CD4-positive, alpha-beta T cell (primary cell): ENCODE measurements around the gene GSAP. TPM values are rescaled to one million over a fixed set of nuclear protein-coding genes. Genes with fewer than 3 reads are reported as not detected.

Experiments used
- ATAC-seq: fragments of 200-7000 bp; cut with Tn5 transposase; one replicate; pipeline ENCODE4 v1.10.0; 2022; ENCODE audit warnings: mild to moderate bottlenecking; ENCODE audit not compliant: poor library complexity
- CTCF ChIA-PET: fragments of 350-600 bp; sonication (Branson Sonifier 250); formaldehyde crosslinking; loops from one replicate; lab custom pipeline; 2021; ENCODE audit warnings: antibody characterized with exemption, inconsistent platforms; lab: Charles Lee
- POLR2A ChIA-PET: fragments of 350-600 bp; sonication (Branson Sonifier 250); formaldehyde crosslinking; loops from one replicate; lab custom pipeline; 2021; ENCODE audit warnings: antibody characterized with exemption, inconsistent platforms; lab: Charles Lee
- DNase-seq, 14 experiments: peaks; one replicate each; pipeline ENCODE4 v3.0.0-alpha.2; 2013 to 2020; ENCODE audit warnings: mixed read lengths in 2 of 14
- H3K27ac ChIP-seq, 2 donors: one replicate each; pipeline versions ENCODE4 v1.5.1 to v1.7.0; 2013; ENCODE audit warnings: low read length in 2 of 2, low read depth in 1 of 2, mild to moderate bottlenecking in 1 of 2
- H3K27me3 ChIP-seq, 2 experiments: 1 replicate in 1 of 2; 2 replicates in 1 of 2; pipeline versions ENCODE4 v1.6.1 to v1.7.0; 2013; ENCODE audit warnings: low read length in 2 of 2, control low read depth in 1 of 2, mild to moderate bottlenecking in 1 of 2, moderate library complexity in 1 of 2; ENCODE audit not compliant: insufficient read depth in 2 of 2, control insufficient read depth in 1 of 2
- H3K36me3 ChIP-seq: one replicate; pipeline ENCODE4 v1.6.1; 2013; ENCODE audit warnings: low read length, control low read depth; ENCODE audit not compliant: insufficient read depth
- H3K4me1 ChIP-seq: one replicate; pipeline ENCODE4 v1.6.1; 2013; ENCODE audit warnings: low read length, control low read depth; ENCODE audit not compliant: insufficient read depth
- H3K4me3 ChIP-seq: one replicate; pipeline ENCODE4 v1.5.1; 2013; ENCODE audit warnings: mild to moderate bottlenecking, low read length, moderate library complexity
- H3K9me3 ChIP-seq, 2 experiments: 1 replicate in 1 of 2; 2 replicates in 1 of 2; pipeline versions ENCODE4 v1.6.1 to v1.7.0; 2013; ENCODE audit warnings: low read length in 2 of 2, mild to moderate bottlenecking in 2 of 2, control low read depth in 1 of 2, moderate library complexity in 1 of 2; ENCODE audit not compliant: control insufficient read depth in 1 of 2, insufficient read depth in 1 of 2
- H3K27ac Mint-ChIP-seq: one replicate; pipeline ENCODE4 v1.8.0; 2020; ENCODE audit warnings: mixed read lengths
- H3K27me3 Mint-ChIP-seq: one replicate; pipeline ENCODE4 v1.8.0; 2021; ENCODE audit warnings: mixed read lengths
- H3K36me3 Mint-ChIP-seq: one replicate; pipeline ENCODE4 v1.8.0; 2021; ENCODE audit warnings: low read depth, mixed read lengths
- H3K4me1 Mint-ChIP-seq: one replicate; pipeline ENCODE4 v1.8.0; 2021; ENCODE audit warnings: low read depth, mixed read lengths
- H3K4me3 Mint-ChIP-seq: one replicate; pipeline ENCODE4 v1.8.0; 2020; ENCODE audit warnings: mild to moderate bottlenecking, mixed read lengths
- H3K9me3 Mint-ChIP-seq: one replicate; pipeline ENCODE4 v1.8.0; 2020; ENCODE audit warnings: mixed read lengths
- intact Hi-C, 2 experiments: fragments of 100-400 bp; cut with DNase I in 1 of 2; cut with micrococcal nuclease in 1 of 2; formaldehyde crosslinking; loops; one replicate each; pipeline versions ENCODE4 v1.15.1 to v1.9.0; 2023 to 2025; cut with DNase I, micrococcal nuclease
- total RNA-seq, 174 experiments: library from RNA in 2 of 174; stranded (reverse) in 2 of 174; gene quantifications; one replicate each; pipeline ENCODE4 v1.2.3 and lab custom pipeline; 2021 to 2026
- TF ChIP-seq, protein P1 (sequence below): fragments of 200-600 bp; IDR thresholded peaks from one replicate; pipeline ENCODE4 v1.8.0; 2022; ENCODE audit warnings: antibody characterized with exemption, mild to moderate bottlenecking

Gene GSAP
- total RNA-seq, 2 experiments from 2014 or later = 19.1 to 19.5 TPM

DNA sequence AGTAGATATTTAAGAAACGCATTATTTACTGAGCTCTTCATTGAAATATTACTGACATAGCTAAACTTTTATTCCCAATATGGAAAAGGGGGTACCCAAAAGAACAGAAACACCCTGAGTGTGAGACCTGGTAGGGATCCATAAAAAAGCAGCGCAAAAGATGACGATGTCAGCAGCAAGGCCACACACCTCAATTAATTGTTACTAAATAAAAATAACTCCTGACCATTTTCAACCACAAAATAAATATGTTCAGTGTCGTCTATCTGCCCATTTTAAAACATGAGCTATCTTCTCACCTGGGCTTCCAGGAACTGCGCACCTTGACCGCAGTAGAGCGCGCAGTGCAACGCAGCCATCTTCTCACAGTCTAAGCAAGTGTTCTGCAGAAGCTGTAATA is 61.2 kb downstream of the GSAP start:
- no peak overlapping the region for H3K4me3 ChIP-seq
- H3K27me3 ChIP-seq = no peaks in the 10 kb centered on the region
- H3K27ac ChIP-seq = no peak overlapping the region
- Mint-ChIP-seq H3K27ac (peak overlapping the region; percentile 86), H3K4me3 (peak overlapping the region; percentile 64), H3K9me3 (no peaks in the 10 kb centered on the region), H3K27me3 (no peaks in the 10 kb centered on the region), H3K36me3 (peaks cover 13% of the 10 kb centered on the region), H3K4me1 (peaks cover 58% of the 10 kb centered on the region)
- ChIA-PET CTCF (interaction anchor here (1.0 to 1.9 kb wide), 3 partner anchors 23 to 297 kb away, joined by 3 to 6 read pairs (median 4); no protein-coding TSS in a partner anchor), POLR2A (interaction anchor here (0.6 to 1.4 kb wide), 5 partner anchors 15 to 116 kb away, joined by 3 to 14 read pairs (median 3); partner anchors contain the start of gene GSAP)
- no peaks in the 10 kb centered on the region for H3K9me3 ChIP-seq
- ATAC-seq = no peak
- TF ChIP-seq, protein P1, sequence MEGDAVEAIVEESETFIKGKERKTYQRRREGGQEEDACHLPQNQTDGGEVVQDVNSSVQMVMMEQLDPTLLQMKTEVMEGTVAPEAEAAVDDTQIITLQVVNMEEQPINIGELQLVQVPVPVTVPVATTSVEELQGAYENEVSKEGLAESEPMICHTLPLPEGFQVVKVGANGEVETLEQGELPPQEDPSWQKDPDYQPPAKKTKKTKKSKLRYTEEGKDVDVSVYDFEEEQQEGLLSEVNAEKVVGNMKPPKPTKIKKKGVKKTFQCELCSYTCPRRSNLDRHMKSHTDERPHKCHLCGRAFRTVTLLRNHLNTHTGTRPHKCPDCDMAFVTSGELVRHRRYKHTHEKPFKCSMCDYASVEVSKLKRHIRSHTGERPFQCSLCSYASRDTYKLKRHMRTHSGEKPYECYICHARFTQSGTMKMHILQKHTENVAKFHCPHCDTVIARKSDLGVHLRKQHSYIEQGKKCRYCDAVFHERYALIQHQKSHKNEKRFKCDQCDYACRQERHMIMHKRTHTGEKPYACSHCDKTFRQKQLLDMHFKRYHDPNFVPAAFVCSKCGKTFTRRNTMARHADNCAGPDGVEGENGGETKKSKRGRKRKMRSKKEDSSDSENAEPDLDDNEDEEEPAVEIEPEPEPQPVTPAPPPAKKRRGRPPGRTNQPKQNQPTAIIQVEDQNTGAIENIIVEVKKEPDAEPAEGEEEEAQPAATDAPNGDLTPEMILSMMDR = no peak
- no peak for DNase-seq
- peaks cover 25% of the 10 kb centered on the region for H3K4me1 ChIP-seq
- intact Hi-C loops = loop anchor here (2.0 kb wide), 2 partner anchors 180 to 182 kb away; partner anchors contain the start of gene PTPN12 (in 1 of the 2)
- no peaks in the 10 kb centered on the region for H3K36me3 ChIP-seq

DNA sequence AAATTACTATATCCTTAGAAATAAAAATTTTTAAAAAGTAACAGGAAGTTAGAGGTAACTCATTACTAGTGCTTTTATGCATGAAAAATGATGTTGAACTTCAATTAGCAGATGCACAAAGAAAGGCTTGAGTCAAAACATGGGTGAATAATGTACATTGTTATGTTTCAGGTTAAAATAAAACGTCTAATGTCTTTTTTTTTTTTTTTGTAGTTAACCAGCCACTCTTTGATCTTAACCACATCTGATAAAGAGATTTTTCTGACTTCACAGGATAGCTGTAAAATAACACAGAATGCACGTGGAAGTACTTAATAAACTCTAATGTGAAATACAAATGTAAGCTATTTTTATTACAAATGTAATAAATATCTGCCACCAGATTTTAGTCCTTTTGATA is 61.7 kb downstream of the GSAP start:
- H3K27ac Mint-ChIP-seq = peak overlapping the region; percentile 86
- H3K4me3 Mint-ChIP-seq = peak overlapping the region; percentile 64
- ChIA-PET POLR2A (interaction anchor here (0.6 to 1.4 kb wide), 5 partner anchors 15 to 115 kb away, joined by 3 to 14 read pairs (median 3); partner anchors contain the start of gene GSAP), CTCF (interaction anchor here (1.0 to 1.9 kb wide), 4 partner anchors 23 to 297 kb away, joined by 3 to 6 read pairs (median 4); no protein-coding TSS in a partner anchor)
- TF ChIP-seq, protein P1 = no peak
- H3K27me3 Mint-ChIP-seq = no peaks in the 10 kb centered on the region
- peaks cover 62% of the 10 kb centered on the region for H3K4me1 Mint-ChIP-seq
- H3K27ac ChIP-seq = no peak overlapping the region
- intact Hi-C loops = loop anchor here (2.0 kb wide), 2 partner anchors 180 to 182 kb away; partner anchors contain the start of gene PTPN12 (in 1 of the 2)
- H3K36me3 Mint-ChIP-seq = peaks cover 9% of the 10 kb centered on the region
- no peaks in the 10 kb centered on the region for H3K9me3 Mint-ChIP-seq
- ATAC-seq (peak; percentile 40), DNase-seq (peak in 3 of 14 experiments; percentile 72 to 76 (median 74))
- no peaks in the 10 kb centered on the region for H3K36me3 ChIP-seq
- no peaks in the 10 kb centered on the region for H3K27me3 ChIP-seq
- H3K4me3 ChIP-seq = no peak overlapping the region
- H3K4me1 ChIP-seq = peaks cover 25% of the 10 kb centered on the region
- H3K9me3 ChIP-seq = no peaks in the 10 kb centered on the region

DNA sequence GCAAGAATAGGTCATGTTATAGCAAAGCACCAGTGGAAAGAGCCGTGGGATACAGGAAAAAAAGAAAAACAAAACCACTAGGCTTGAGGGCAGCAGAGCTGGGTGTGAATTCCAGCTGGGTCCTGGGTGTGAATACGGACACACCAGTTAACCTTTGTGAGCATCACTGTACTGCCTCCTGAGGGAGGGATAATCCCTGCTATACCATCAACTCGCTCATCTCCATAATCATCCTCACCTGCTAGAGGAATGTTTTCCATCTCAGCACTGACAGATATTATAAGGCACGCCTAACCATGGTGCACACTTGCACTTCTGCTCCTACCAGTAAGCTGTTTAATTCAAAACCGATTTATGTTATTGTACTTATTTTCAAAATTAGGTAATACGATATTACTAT is 62.2 kb downstream of the GSAP start:
- no peaks in the 10 kb centered on the region for H3K9me3 Mint-ChIP-seq
- DNase-seq (peak in 1 of 14 experiments; percentile 4), ATAC-seq (no peak)
- intact Hi-C loops = loop anchor here (2.0 kb wide), 3 partner anchors 63 to 183 kb away; partner anchors contain the start of genes GSAP (in 1 of the 2) and PTPN12 (in 1 of the 2)
- no peaks in the 10 kb centered on the region for H3K9me3 ChIP-seq
- CTCF ChIA-PET = interaction anchor here (1.4 to 1.9 kb wide), 2 partner anchors 22 to 74 kb away, joined by 3 to 6 read pairs; no protein-coding TSS in a partner anchor
- no peaks in the 10 kb centered on the region for H3K27me3 Mint-ChIP-seq
- H3K4me1 ChIP-seq = peaks cover 29% of the 10 kb centered on the region
- TF ChIP-seq, protein P1 = no peak
- H3K36me3 ChIP-seq = no peaks in the 10 kb centered on the region
- peaks cover 67% of the 10 kb centered on the region for H3K4me1 Mint-ChIP-seq
- peaks cover 8% of the 10 kb centered on the region for H3K36me3 Mint-ChIP-seq
- peak overlapping the region; percentile 86 for H3K27ac Mint-ChIP-seq
- POLR2A ChIA-PET = interaction anchor here (1.0 to 1.4 kb wide), 3 partner anchors 16 to 62 kb away, joined by 3 to 14 read pairs (median 5); partner anchors contain the start of gene GSAP
- peak overlapping the region; percentile 65 for H3K4me3 Mint-ChIP-seq
- no peak overlapping the region for H3K4me3 ChIP-seq
- H3K27ac ChIP-seq = no peak overlapping the region
- H3K27me3 ChIP-seq = no peaks in the 10 kb centered on the region
